Measurements from ENCODE around the gene CALN1. TPM values are rescaled to one million over a fixed set of nuclear protein-coding genes. Genes with fewer than 3 reads are reported as not detected.

CALN1 gene
- total and polyA plus RNA-seq, 2 of the 8 experiments (the other 6 are each of a cell fraction or from before 2014, with no cell fraction given): 6.4 to 15.2 TPM

GRCh38 chr7:72267291-72267800, 144.8 kb downstream of the CALN1 start (continued):
- TF ChIP-seq CHD7 (IDR thresholded peaks at IDR 0.05; ENCODE audit: insufficient replicate concordance, low read length): no peak
- no peak for TF ChIP-seq ATF3 (IDR thresholded peaks at IDR 0.05; ENCODE audit: insufficient read depth, low read depth, low read length)
- TF ChIP-seq GTF2F1 (IDR thresholded peaks at IDR 0.05; ENCODE audit: borderline replicate concordance, low read depth, low read length): no peak

All from H1 (cell line).